Activated CD4-positive, alpha-beta memory T cell treated with anti-CD3 and anti-CD28 coated beads for 36 hours (primary cell): ENCODE measurements around the gene ABHD16B. TPM values are rescaled to one million over a fixed set of nuclear protein-coding genes. Genes with fewer than 3 reads are reported as not detected.
A peak's percentile ranks its signal among the peaks of the same experiment; 100 is the strongest.

Source experiments
- CTCF ChIA-PET: fragments of 350-600 bp; sonication (Branson Sonifier 250); formaldehyde crosslinking; loops from one replicate; lab custom pipeline; 2021; ENCODE audit warnings: antibody characterized with exemption, inconsistent platforms; lab: Charles Lee
- POLR2A ChIA-PET: fragments of 350-600 bp; sonication (Branson Sonifier 250); formaldehyde crosslinking; loops from one replicate; lab custom pipeline; 2021; ENCODE audit warnings: antibody characterized with exemption; lab: Charles Lee
- DNase-seq: peaks from one replicate; pipeline ENCODE4 v3.0.0-alpha.2; 2020
- H3K27ac Mint-ChIP-seq: one replicate; pipeline ENCODE4 v1.8.0; 2021; ENCODE audit warnings: mixed read lengths
- H3K27me3 Mint-ChIP-seq: one replicate; pipeline ENCODE4 v1.8.0; 2021; ENCODE audit warnings: mixed read lengths
- H3K36me3 Mint-ChIP-seq: one replicate; pipeline ENCODE4 v1.8.0; 2021; ENCODE audit warnings: mixed read lengths
- H3K4me1 Mint-ChIP-seq: one replicate; pipeline ENCODE4 v1.8.0; 2021; ENCODE audit warnings: low read depth, mixed read lengths
- H3K4me3 Mint-ChIP-seq: one replicate; pipeline ENCODE4 v1.8.0; 2021; ENCODE audit warnings: mild to moderate bottlenecking, mixed read lengths
- H3K9me3 Mint-ChIP-seq: one replicate; pipeline ENCODE4 v1.8.0; 2021; ENCODE audit warnings: mixed read lengths
- intact Hi-C: fragments of 100-400 bp; cut with micrococcal nuclease; formaldehyde crosslinking; loops from one replicate; pipeline ENCODE4 v1.15.1; 2023
- total RNA-seq, 2 experiments: library from RNA; stranded (reverse); gene quantifications; one replicate each; pipeline ENCODE4 v1.2.3, GENCODE V29; 2021

ABHD16B gene
- total RNA-seq, 2 experiments from 2014 or later = not detected

- Mint-ChIP-seq H3K36me3 (peaks cover 17% of the 10 kb centered on the region), H3K27me3 (no peaks in the 10 kb centered on the region), H3K4me1 (peaks cover 40% of the 10 kb centered on the region), H3K27ac (peak overlapping the region; percentile 97), H3K9me3 (no peaks in the 10 kb centered on the region), H3K4me3 (peak overlapping the region; percentile 97)
- intact Hi-C loops = loop anchor here (2.0 to 10.0 kb wide), 2 partner anchors 31 to 169 kb away; partner anchors contain the start of genes TCEA2 and TPD52L2
- no peak for DNase-seq
- POLR2A ChIA-PET = interaction anchor here (0.9 to 2.1 kb wide), 5 partner anchors 22 to 84 kb away, joined by 3 to 9 read pairs (median 5); partner anchors contain the start of genes SAMD10, TPD52L2 and UCKL1
- CTCF ChIA-PET = interaction anchor here (0.6 to 2.4 kb wide), 10 partner anchors 22 to 358 kb away, joined by 3 to 12 read pairs (median 4); partner anchors contain the start of genes ARFRP1, SAMD10, TPD52L2 and ZGPAT
These were observed 34.1 kb downstream of the ABHD16B start for GRCh38 chr20:63895202-63895951.

GRCh38 chr20:63895952-63896263 is 34.6 kb downstream of the ABHD16B start:
- ChIA-PET POLR2A (interaction anchor here (0.9 to 2.1 kb wide), 5 partner anchors 23 to 84 kb away, joined by 3 to 9 read pairs (median 5); partner anchors contain the start of genes SAMD10, TPD52L2 and UCKL1), CTCF (interaction anchor here (0.9 to 2.4 kb wide), 9 partner anchors 22 to 358 kb away, joined by 3 to 12 read pairs (median 4); partner anchors contain the start of genes ARFRP1, SAMD10, TPD52L2 and ZGPAT)
- Mint-ChIP-seq H3K27ac (peak overlapping the region; percentile 97), H3K36me3 (peaks cover 17% of the 10 kb centered on the region), H3K4me1 (peaks cover 44% of the 10 kb centered on the region), H3K27me3 (no peaks in the 10 kb centered on the region), H3K9me3 (no peaks in the 10 kb centered on the region), H3K4me3 (peak overlapping the region; percentile 97)
- intact Hi-C loops = loop anchor here (2.0 to 10.0 kb wide), 4 partner anchors 23 to 169 kb away; partner anchors contain the start of genes SAMD10, TCEA2 and TPD52L2
- DNase-seq = no peak

GRCh38 chr20:63896264-63897105 is 35.2 kb downstream of the ABHD16B start:
- peaks cover 50% of the 10 kb centered on the region for H3K4me1 Mint-ChIP-seq
- intact Hi-C loops = loop anchor here (2.0 to 10.0 kb wide), 3 partner anchors 24 to 168 kb away; partner anchors contain the start of genes SAMD10 and TCEA2
- no peaks in the 10 kb centered on the region for H3K9me3 Mint-ChIP-seq
- POLR2A ChIA-PET = interaction anchor here (0.9 to 2.1 kb wide), 5 partner anchors 23 to 83 kb away, joined by 3 to 9 read pairs (median 5); partner anchors contain the start of genes SAMD10, TPD52L2 and UCKL1
- peak overlapping the region; percentile 97 for H3K4me3 Mint-ChIP-seq
- H3K27ac Mint-ChIP-seq = peak overlapping the region; percentile 97
- DNase-seq = peak; percentile 57
- H3K36me3 Mint-ChIP-seq = peaks cover 20% of the 10 kb centered on the region
- H3K27me3 Mint-ChIP-seq = no peaks in the 10 kb centered on the region
- CTCF ChIA-PET = interaction anchor here (0.9 to 2.4 kb wide), 10 partner anchors 23 to 359 kb away, joined by 3 to 12 read pairs (median 4); partner anchors contain the start of genes ARFRP1, SAMD10, TPD52L2 and ZGPAT

- Mint-ChIP-seq H3K4me1 (peaks cover 59% of the 10 kb centered on the region), H3K9me3 (no peaks in the 10 kb centered on the region)
- intact Hi-C loops = loop anchor here (2.0 to 10.0 kb wide), 3 partner anchors 25 to 167 kb away; partner anchors contain the start of genes SAMD10 and TCEA2
These were observed 36.8 kb downstream of the ABHD16B start for GRCh38 chr20:63897978-63898561.

GRCh38 chr20:63898882-63899558 is 37.7 kb downstream of the ABHD16B start:
- no peak overlapping the region for H3K4me3 Mint-ChIP-seq
- H3K27me3 Mint-ChIP-seq = no peaks in the 10 kb centered on the region
- no peaks in the 10 kb centered on the region for H3K9me3 Mint-ChIP-seq
- peaks cover 19% of the 10 kb centered on the region for H3K36me3 Mint-ChIP-seq
- peak overlapping the region; percentile 54 for H3K27ac Mint-ChIP-seq
- ChIA-PET CTCF (no interaction called here), POLR2A (no interaction called here)
- H3K4me1 Mint-ChIP-seq = peaks cover 64% of the 10 kb centered on the region
- peak; percentile 31 for DNase-seq
- intact Hi-C loops = loop anchor here (10.0 kb wide), 1 partner anchor 166 kb away; the partner anchor contains the start of gene TCEA2

More at GRCh38 chr20:63897978-63898561, 36.8 kb downstream of the ABHD16B start:
- Mint-ChIP-seq H3K27me3 (no peaks in the 10 kb centered on the region), H3K36me3 (peaks cover 19% of the 10 kb centered on the region), H3K4me3 (no peak overlapping the region), H3K27ac (peak overlapping the region; percentile 36)
- ChIA-PET POLR2A (no interaction called here), CTCF (interaction anchor here (1.2 kb wide), 1 partner anchor 76 kb away, joined by 5 read pairs; no protein-coding TSS in a partner anchor)
- DNase-seq = no peak

- Mint-ChIP-seq H3K27me3 (no peaks in the 10 kb centered on the region), H3K4me3 (no peak overlapping the region), H3K36me3 (peaks cover 19% of the 10 kb centered on the region), H3K9me3 (no peaks in the 10 kb centered on the region), H3K4me1 (peaks cover 66% of the 10 kb centered on the region), H3K27ac (no peak overlapping the region)
- CTCF ChIA-PET = no interaction called here
- DNase-seq = no peak
- POLR2A ChIA-PET = interaction anchor here (0.6 kb wide), 1 partner anchor 132 kb away, joined by 3 read pairs; no protein-coding TSS in a partner anchor
- intact Hi-C loops = no loop called here
These were observed 39.1 kb downstream of the ABHD16B start for GRCh38 chr20:63900413-63900812.

GRCh38 chr20:63903796-63904561 is 42.7 kb downstream of the ABHD16B start:
- no peak for DNase-seq
- Mint-ChIP-seq H3K4me3 (no peak overlapping the region), H3K36me3 (peaks cover 7% of the 10 kb centered on the region), H3K4me1 (peaks cover 48% of the 10 kb centered on the region), H3K9me3 (no peaks in the 10 kb centered on the region), H3K27me3 (no peaks in the 10 kb centered on the region), H3K27ac (no peak overlapping the region)
- intact Hi-C loops = no loop called here
- ChIA-PET POLR2A (no interaction called here), CTCF (no interaction called here)

GRCh38 chr20:63908008-63908682 is 46.8 kb downstream of the ABHD16B start:
- Mint-ChIP-seq H3K9me3 (no peaks in the 10 kb centered on the region), H3K4me1 (peaks cover 39% of the 10 kb centered on the region), H3K27ac (no peak overlapping the region), H3K36me3 (peaks cover 3% of the 10 kb centered on the region), H3K27me3 (no peaks in the 10 kb centered on the region), H3K4me3 (no peak overlapping the region)
- ChIA-PET CTCF (interaction anchor here (1.5 kb wide), 1 partner anchor 66 kb away, joined by 5 read pairs; no protein-coding TSS in a partner anchor), POLR2A (no interaction called here)
- DNase-seq = no peak
- intact Hi-C loops = no loop called here

GRCh38 chr20:63911176-63911575 is 49.9 kb downstream of the ABHD16B start:
- Mint-ChIP-seq H3K27ac (no peak overlapping the region), H3K9me3 (peaks cover 2% of the 10 kb centered on the region), H3K27me3 (no peaks in the 10 kb centered on the region), H3K4me3 (no peak overlapping the region), H3K36me3 (peaks cover 14% of the 10 kb centered on the region), H3K4me1 (peaks cover 31% of the 10 kb centered on the region)
- POLR2A ChIA-PET = interaction anchor here (0.5 kb wide), 1 partner anchor 20 kb away, joined by 3 read pairs; no protein-coding TSS in a partner anchor
- no peak for DNase-seq
- CTCF ChIA-PET = interaction anchor here (0.6 kb wide), 2 partner anchors 60 to 66 kb away, joined by 3 to 5 read pairs; no protein-coding TSS in a partner anchor
- intact Hi-C loops = no loop called here
